MCF 10A (cell line): Measurements from ENCODE around the gene SECISBP2. TPM values are rescaled to one million over a fixed set of nuclear protein-coding genes. Genes with fewer than 3 reads are reported as not detected.

Experiments used
- BruUV-seq: library from RNA; stranded (reverse); fragments of 400-500 nt; replicated peaks from 2 replicates; lab custom pipeline; 2021; lab: Mats Ljungman, UMichigan
- CTCF ChIA-PET: fragments of 300-600 bp; sonication (Branson Sonifier 250); formaldehyde crosslinking; extraction: SDS; loops from one replicate; lab custom pipeline; 2021; ENCODE audit warnings: antibody characterized with exemption, inconsistent platforms; lab: Yijun Ruan, JAX
- POLR2A ChIA-PET: fragments of 300-600, 350-650 bp; sonication (Branson Sonifier 250); formaldehyde crosslinking; extraction: SDS; loops from one replicate; lab custom pipeline; 2020; ENCODE audit warnings: antibody characterized with exemption, inconsistent platforms; lab: Yijun Ruan, JAX
- DNase-seq: peaks from one replicate; pipeline ENCODE4 v3.0.0-alpha.2; 2018; ENCODE audit not compliant: unreplicated experiment
- H3K27ac Mint-ChIP-seq: one replicate; pipeline ENCODE4 v1.8.0; 2022; ENCODE audit warnings: mild to moderate bottlenecking, low read depth, mixed read lengths; ENCODE audit not compliant: unreplicated experiment
- H3K27me3 Mint-ChIP-seq: one replicate; pipeline ENCODE4 v1.8.0; 2022; ENCODE audit warnings: mixed read lengths; ENCODE audit not compliant: insufficient read depth, unreplicated experiment
- H3K36me3 Mint-ChIP-seq: one replicate; pipeline ENCODE4 v1.8.0; 2022; ENCODE audit warnings: mild to moderate bottlenecking, moderate library complexity, mixed read lengths; ENCODE audit not compliant: insufficient read depth, unreplicated experiment
- H3K4me1 Mint-ChIP-seq: one replicate; pipeline ENCODE4 v1.8.0; 2022; ENCODE audit warnings: mixed read lengths; ENCODE audit not compliant: insufficient read depth, unreplicated experiment
- H3K4me3 Mint-ChIP-seq: one replicate; pipeline ENCODE4 v1.8.0; 2022; ENCODE audit warnings: mild to moderate bottlenecking, moderate library complexity, mixed read lengths; ENCODE audit not compliant: unreplicated experiment
- H3K9me3 Mint-ChIP-seq: one replicate; pipeline ENCODE4 v1.8.0; 2022; ENCODE audit warnings: mixed read lengths; ENCODE audit not compliant: unreplicated experiment
- intact Hi-C: fragments of 100-400 bp; cut with micrococcal nuclease; formaldehyde crosslinking; loops from 2 replicates; pipeline ENCODE4 v1.14.1; 2022
- total RNA-seq: library from RNA; stranded (reverse); gene quantifications from 2 replicates; pipeline ENCODE4 v1.2.3, GENCODE V29; 2022
- TF ChIP-seq, protein P1 (sequence below): fragments of 200-600 bp; IDR thresholded peaks from one replicate; pipeline ENCODE4 v1.8.0; 2022; ENCODE audit warnings: antibody characterized with exemption, mild to moderate bottlenecking; ENCODE audit not compliant: unreplicated experiment

The SECISBP2 gene
- total RNA-seq, 1 experiment from 2014 or later = 38.9 TPM

DNA sequence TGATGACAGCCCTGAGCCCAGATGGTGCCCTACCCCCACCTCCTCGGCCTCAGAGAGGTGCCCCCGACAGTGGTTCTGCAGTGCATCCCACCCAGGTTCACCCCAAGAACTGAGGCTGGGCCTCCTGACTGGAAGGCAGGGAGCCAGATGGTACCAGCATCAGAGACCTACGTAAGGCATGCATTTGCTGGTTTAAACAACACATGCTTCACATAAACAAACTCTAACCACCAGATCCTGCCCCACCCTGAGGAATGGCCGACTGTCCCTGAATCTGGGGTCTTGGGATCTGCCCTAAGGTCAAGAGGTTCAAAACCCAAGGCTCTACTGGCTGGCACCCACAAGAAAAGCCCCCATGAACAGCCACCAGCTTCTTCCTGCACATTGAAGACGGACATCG, 73.3 kb downstream of the SECISBP2 start:
- CTCF ChIA-PET = interaction anchor here (0.5 to 3.2 kb wide), 2 partner anchors 12 to 157 kb away, joined by 3 to 11 read pairs; no protein-coding TSS in a partner anchor
- Mint-ChIP-seq H3K36me3 (peaks cover 13% of the 10 kb centered on the region), H3K27me3 (no peaks in the 10 kb centered on the region), H3K4me1 (peaks cover 4% of the 10 kb centered on the region), H3K4me3 (no peak overlapping the region), H3K9me3 (no peaks in the 10 kb centered on the region), H3K27ac (no peak overlapping the region)
- TF ChIP-seq, protein P1, sequence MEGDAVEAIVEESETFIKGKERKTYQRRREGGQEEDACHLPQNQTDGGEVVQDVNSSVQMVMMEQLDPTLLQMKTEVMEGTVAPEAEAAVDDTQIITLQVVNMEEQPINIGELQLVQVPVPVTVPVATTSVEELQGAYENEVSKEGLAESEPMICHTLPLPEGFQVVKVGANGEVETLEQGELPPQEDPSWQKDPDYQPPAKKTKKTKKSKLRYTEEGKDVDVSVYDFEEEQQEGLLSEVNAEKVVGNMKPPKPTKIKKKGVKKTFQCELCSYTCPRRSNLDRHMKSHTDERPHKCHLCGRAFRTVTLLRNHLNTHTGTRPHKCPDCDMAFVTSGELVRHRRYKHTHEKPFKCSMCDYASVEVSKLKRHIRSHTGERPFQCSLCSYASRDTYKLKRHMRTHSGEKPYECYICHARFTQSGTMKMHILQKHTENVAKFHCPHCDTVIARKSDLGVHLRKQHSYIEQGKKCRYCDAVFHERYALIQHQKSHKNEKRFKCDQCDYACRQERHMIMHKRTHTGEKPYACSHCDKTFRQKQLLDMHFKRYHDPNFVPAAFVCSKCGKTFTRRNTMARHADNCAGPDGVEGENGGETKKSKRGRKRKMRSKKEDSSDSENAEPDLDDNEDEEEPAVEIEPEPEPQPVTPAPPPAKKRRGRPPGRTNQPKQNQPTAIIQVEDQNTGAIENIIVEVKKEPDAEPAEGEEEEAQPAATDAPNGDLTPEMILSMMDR = no peak
- POLR2A ChIA-PET = no interaction called here
- intact Hi-C loops = no loop called here
- DNase-seq = no peak
- no TSS peak for BruUV-seq

DNA sequence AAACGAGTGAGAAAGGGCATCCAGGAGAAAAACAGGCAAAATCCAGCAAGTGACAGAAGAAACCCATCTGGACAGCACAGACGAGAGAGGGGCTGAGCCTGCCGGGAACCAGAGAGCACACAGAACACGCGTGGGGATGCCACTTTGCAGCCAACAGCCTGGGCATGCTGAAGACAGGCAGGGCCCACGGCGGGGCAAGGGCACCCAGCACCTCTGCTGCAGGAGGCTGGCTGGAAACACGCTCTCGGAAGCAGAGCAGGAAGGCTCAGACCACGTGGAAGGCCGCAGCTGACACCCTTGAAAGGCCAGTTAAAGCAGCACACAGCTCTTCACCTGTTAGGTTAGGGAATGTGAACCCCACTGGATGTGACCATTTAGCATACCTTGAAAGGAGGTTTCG, 76.1 kb downstream of the SECISBP2 start:
- DNase-seq = no peak
- POLR2A ChIA-PET = no interaction called here
- no peaks in the 10 kb centered on the region for H3K27me3 Mint-ChIP-seq
- H3K4me3 Mint-ChIP-seq = no peak overlapping the region
- TF ChIP-seq, protein P1 = no peak
- CTCF ChIA-PET = interaction anchor here (1.0 to 1.1 kb wide), 2 partner anchors 12 to 154 kb away, joined by 3 to 4 read pairs; no protein-coding TSS in a partner anchor
- H3K9me3 Mint-ChIP-seq = no peaks in the 10 kb centered on the region
- H3K27ac Mint-ChIP-seq = no peak overlapping the region
- H3K36me3 Mint-ChIP-seq = peaks cover 19% of the 10 kb centered on the region
- H3K4me1 Mint-ChIP-seq = no peaks in the 10 kb centered on the region
- intact Hi-C loops = no loop called here
- BruUV-seq = no TSS peak

GRCh38 chr9:89395931-89396710, 77.8 kb downstream of the SECISBP2 start:
- Mint-ChIP-seq H3K27me3 (no peaks in the 10 kb centered on the region), H3K9me3 (no peaks in the 10 kb centered on the region), H3K27ac (no peak overlapping the region), H3K4me3 (no peak overlapping the region), H3K36me3 (peaks cover 20% of the 10 kb centered on the region), H3K4me1 (no peaks in the 10 kb centered on the region)
- POLR2A ChIA-PET = no interaction called here
- TF ChIP-seq, protein P1 = no peak
- no peak for DNase-seq
- intact Hi-C loops = no loop called here
- BruUV-seq = no TSS peak
- CTCF ChIA-PET = interaction anchor here (0.8 kb wide), 1 partner anchor 71 kb away, joined by 4 read pairs; no protein-coding TSS in a partner anchor

- CTCF ChIA-PET = interaction anchor here (0.6 kb wide), 1 partner anchor 46 kb away, joined by 3 read pairs; no protein-coding TSS in a partner anchor
- no peaks in the 10 kb centered on the region for H3K4me1 Mint-ChIP-seq
- H3K36me3 Mint-ChIP-seq = peaks cover 16% of the 10 kb centered on the region
- intact Hi-C loops = no loop called here
- no peaks in the 10 kb centered on the region for H3K9me3 Mint-ChIP-seq
- no peak overlapping the region for H3K4me3 Mint-ChIP-seq
- no peak overlapping the region for H3K27ac Mint-ChIP-seq
- no TSS peak for BruUV-seq
- POLR2A ChIA-PET = no interaction called here
- no peaks in the 10 kb centered on the region for H3K27me3 Mint-ChIP-seq
- no peak for DNase-seq
- TF ChIP-seq, protein P1 = no peak
Measured at GRCh38 chr9:89397471-89397870, 79.2 kb downstream of the SECISBP2 start.
